Type B pancreatic cell (in vitro differentiated cells): ENCODE data around the gene RNF152. TPM values are rescaled to one million over a fixed set of nuclear protein-coding genes. Genes with fewer than 3 reads are reported as not detected.

ENCODE experiments used
- DNase-seq: peaks from one replicate; pipeline ENCODE4 v3.0.0; 2021; ENCODE audit warnings: mixed read lengths; ENCODE audit not compliant: unreplicated experiment; ENCODE audit errors: extremely low spot score
- H3K27ac Mint-ChIP-seq: 2 replicates; pipeline ENCODE4 v1.8.0; 2021; ENCODE audit warnings: mild to moderate bottlenecking, mixed read lengths
- H3K27me3 Mint-ChIP-seq: 2 replicates; pipeline ENCODE4 v1.8.0; 2021; ENCODE audit warnings: mixed read lengths
- H3K36me3 Mint-ChIP-seq: 2 replicates; pipeline ENCODE4 v1.8.0; 2021; ENCODE audit warnings: mixed read lengths
- H3K4me1 Mint-ChIP-seq: one replicate; pipeline ENCODE4 v1.8.0; 2021; ENCODE audit warnings: mixed read lengths; ENCODE audit not compliant: unreplicated experiment
- H3K4me3 Mint-ChIP-seq: 2 replicates; pipeline ENCODE4 v1.8.0; 2021; ENCODE audit warnings: mild to moderate bottlenecking, mixed read lengths
- H3K9me3 Mint-ChIP-seq: 2 replicates; pipeline ENCODE4 v1.8.0; 2021; ENCODE audit warnings: mixed read lengths
- CTCF ChIP-seq: fragments of 200-600 bp; sonication (generic); conservative IDR thresholded peaks from 2 replicates; pipeline ENCODE4 v1.5.0; 2021; ENCODE audit warnings: antibody characterized with exemption, mild to moderate bottlenecking
- total RNA-seq: library from RNA; stranded (reverse); gene quantifications from 2 replicates; pipeline ENCODE4 v1.2.1, GENCODE V29; 2021; ENCODE audit warnings: low replicate concordance

RNF152 gene
- total RNA-seq, 1 donor from 2014 or later: 23.6 TPM

- DNase-seq: no peak
- no peaks in the 10 kb centered on the region for H3K27me3 Mint-ChIP-seq
- no peaks in the 10 kb centered on the region for H3K36me3 Mint-ChIP-seq
- TF ChIP-seq CTCF: no peak
- no peak overlapping the region for H3K4me3 Mint-ChIP-seq
- H3K27ac Mint-ChIP-seq: no peak overlapping the region
- no peaks in the 10 kb centered on the region for H3K9me3 Mint-ChIP-seq
- no peaks in the 10 kb centered on the region for H3K4me1 Mint-ChIP-seq
Measured at GRCh38 chr18:61921621-61922235, 28.9 kb upstream of the RNF152 start.

GRCh38 chr18:61917818-61918217 lies 25.0 kb upstream of the RNF152 start:
- Mint-ChIP-seq H3K4me3 (no peak overlapping the region), H3K36me3 (no peaks in the 10 kb centered on the region), H3K4me1 (peaks cover 3% of the 10 kb centered on the region), H3K27me3 (no peaks in the 10 kb centered on the region), H3K27ac (no peak overlapping the region), H3K9me3 (no peaks in the 10 kb centered on the region)
- TF ChIP-seq CTCF: no peak
- DNase-seq: no peak

GRCh38 chr18:61912476-61912875 lies 19.7 kb upstream of the RNF152 start:
- Mint-ChIP-seq H3K27me3 (no peaks in the 10 kb centered on the region), H3K27ac (no peak overlapping the region), H3K36me3 (no peaks in the 10 kb centered on the region)

GRCh38 chr18:61910101-61910500 lies 17.3 kb upstream of the RNF152 start:
- Mint-ChIP-seq H3K9me3 (peaks cover 3% of the 10 kb centered on the region), H3K27me3 (no peaks in the 10 kb centered on the region), H3K36me3 (no peaks in the 10 kb centered on the region), H3K4me3 (no peak overlapping the region), H3K27ac (no peak overlapping the region), H3K4me1 (no peaks in the 10 kb centered on the region)
- no peak for TF ChIP-seq CTCF
- no peak for DNase-seq

More at GRCh38 chr18:61912476-61912875, 19.7 kb upstream of the RNF152 start:
- peaks cover 3% of the 10 kb centered on the region for H3K9me3 Mint-ChIP-seq
- no peak for TF ChIP-seq CTCF
- H3K4me1 Mint-ChIP-seq: peaks cover 3% of the 10 kb centered on the region
- DNase-seq: no peak
- H3K4me3 Mint-ChIP-seq: no peak overlapping the region

GRCh38 chr18:61908661-61909060 lies 15.9 kb upstream of the RNF152 start:
- Mint-ChIP-seq H3K27me3 (no peaks in the 10 kb centered on the region), H3K9me3 (peaks cover 3% of the 10 kb centered on the region), H3K27ac (no peak overlapping the region), H3K36me3 (no peaks in the 10 kb centered on the region), H3K4me1 (no peaks in the 10 kb centered on the region), H3K4me3 (no peak overlapping the region)
- TF ChIP-seq CTCF: no peak
- DNase-seq: no peak
